HG03103 (cell line): Measurements from ENCODE around the gene SAMD10.

Source experiments
- ATAC-seq: cut with Tn5 transposase; IDR thresholded peaks from one replicate; pipeline ENCODE4 v1.9.1; 2021; ENCODE audit warnings: low read depth; ENCODE audit not compliant: unreplicated experiment

Gene SAMD10

GRCh38 chr20:63957690-63958441, 21.6 kb downstream of the SAMD10 start:
- ATAC-seq: no peak

DNA sequence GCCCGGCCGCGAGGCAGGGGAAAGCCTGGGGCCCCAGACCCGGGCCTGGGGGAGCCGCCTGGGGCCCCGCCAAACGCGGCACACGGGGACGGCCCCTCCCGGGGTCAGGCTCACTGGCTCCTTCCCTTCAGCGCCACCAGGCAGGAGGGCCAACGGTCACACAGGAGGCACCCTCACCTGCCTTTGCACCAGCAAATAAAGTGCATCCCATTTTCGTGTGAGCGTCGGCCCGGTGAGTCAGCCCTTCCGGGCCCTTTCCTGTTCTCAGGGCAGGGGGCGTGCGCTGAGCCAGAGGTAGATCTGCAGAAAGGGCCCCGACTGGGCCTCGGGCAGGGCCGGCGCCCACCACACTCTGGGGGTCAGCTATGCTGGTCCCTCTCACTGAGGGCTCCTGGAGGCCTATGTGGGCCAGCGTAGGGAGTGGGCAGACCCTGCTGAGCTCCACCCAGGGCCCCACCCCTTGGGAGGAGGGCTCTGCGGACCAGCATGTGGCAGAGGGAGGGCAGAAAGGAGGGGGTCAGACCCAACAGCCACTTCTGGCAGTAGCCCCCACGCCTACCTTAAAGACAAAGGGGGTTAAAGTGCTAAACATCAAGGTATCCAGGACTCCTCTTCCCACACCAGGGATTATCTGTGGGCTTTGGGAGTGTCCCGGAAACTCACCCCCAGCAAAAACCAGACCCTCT, 22.3 kb downstream of the SAMD10 start:
- ATAC-seq: no peak

DNA sequence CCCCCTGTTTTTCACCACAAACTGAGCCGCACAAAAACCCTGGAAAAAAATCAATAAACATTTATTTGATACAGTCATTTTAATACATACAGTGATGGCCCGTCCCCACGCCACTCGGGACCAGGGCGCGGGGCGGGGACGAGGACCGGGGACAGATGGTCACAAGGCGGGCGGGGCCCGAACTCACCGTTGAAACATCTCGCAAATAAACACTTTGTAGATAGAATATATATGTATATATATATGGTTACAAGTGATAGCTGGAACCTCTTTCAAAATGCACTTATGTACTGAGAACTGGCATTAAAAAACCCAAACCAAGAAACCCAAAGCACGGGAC, 22.8 kb downstream of the SAMD10 start:
- ATAC-seq: no peak

GRCh38 chr20:63955827-63956663, 23.4 kb downstream of the SAMD10 start, which contains the start of gene UCKL1:
Gene UCKL1 (minus strand): TSS chr20:63956416. CDS start chr20:63956372, 44 bp downstream.
- ATAC-seq: peak; percentile 57

DNA sequence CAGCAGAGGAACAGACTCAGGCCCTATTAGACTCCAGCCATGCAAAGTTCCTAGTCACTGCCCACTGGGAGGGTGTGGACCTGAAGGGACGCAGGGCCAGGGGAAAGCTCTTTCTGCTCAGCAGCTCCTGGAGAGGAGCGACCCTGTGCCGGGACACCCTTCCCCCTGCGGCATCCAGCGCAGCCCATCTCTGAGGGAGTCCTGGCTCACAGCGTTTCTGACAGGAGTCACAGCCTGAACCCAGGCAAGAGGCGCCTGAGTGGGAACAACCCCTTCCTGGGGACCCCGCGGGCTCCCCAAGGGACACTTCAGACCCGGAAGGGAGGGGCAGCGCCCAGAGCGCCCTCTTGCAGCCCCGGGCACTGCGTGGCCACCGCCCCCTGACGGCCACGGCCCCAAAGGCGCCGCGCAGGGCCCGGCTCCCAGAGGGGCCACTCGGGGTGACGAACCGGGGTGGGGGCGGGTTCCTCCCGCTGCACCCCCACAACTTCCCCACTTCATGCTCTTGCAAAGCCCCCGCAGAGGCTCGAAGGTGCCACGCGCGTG, 24.1 kb downstream of the SAMD10 start:
- ATAC-seq: peak; percentile 17

GRCh38 chr20:63953764-63954429, 25.5 kb downstream of the SAMD10 start:
- no peak for ATAC-seq

GRCh38 chr20:63952769-63953168, 26.7 kb downstream of the SAMD10 start:
- no peak for ATAC-seq

- ATAC-seq: no peak
Observed at GRCh38 chr20:63952210-63952535, 27.3 kb downstream of the SAMD10 start.

GRCh38 chr20:63951398-63952209, 27.8 kb downstream of the SAMD10 start:
- ATAC-seq: no peak

DNA sequence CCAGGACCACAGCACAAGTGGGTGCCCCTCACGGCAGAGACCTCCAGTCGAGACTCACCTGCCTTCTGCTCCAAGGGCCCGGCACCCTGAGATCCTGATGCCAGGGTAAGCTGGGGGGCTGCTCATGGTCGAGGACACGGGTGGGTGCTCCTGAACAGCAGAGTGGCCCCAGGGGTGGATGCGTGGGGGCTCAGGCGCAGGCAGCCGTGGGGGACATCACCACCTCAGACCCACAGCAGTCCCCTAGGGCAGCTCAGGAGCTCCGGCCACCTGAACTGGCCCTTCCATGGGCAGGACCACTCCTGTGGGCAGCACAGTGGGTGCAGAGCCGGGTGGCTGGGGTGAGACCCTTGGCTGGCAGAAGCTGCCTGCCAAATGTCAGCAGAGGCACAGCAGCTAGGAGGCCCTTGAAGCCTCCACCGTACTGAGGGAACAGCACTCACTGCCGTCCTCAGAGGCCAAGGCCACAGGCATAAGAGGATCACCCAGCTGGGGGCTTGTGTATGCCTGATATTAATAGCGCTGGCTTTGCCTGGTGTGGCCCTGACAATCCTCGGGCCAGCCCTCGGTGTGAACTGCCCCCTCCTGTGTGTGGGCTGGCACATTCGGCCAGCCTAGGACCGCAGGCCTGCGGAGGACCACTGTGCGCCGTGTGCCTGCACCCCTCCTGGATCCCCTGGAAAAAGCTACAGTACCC, 28.6 kb downstream of the SAMD10 start:
- no peak for ATAC-seq

DNA sequence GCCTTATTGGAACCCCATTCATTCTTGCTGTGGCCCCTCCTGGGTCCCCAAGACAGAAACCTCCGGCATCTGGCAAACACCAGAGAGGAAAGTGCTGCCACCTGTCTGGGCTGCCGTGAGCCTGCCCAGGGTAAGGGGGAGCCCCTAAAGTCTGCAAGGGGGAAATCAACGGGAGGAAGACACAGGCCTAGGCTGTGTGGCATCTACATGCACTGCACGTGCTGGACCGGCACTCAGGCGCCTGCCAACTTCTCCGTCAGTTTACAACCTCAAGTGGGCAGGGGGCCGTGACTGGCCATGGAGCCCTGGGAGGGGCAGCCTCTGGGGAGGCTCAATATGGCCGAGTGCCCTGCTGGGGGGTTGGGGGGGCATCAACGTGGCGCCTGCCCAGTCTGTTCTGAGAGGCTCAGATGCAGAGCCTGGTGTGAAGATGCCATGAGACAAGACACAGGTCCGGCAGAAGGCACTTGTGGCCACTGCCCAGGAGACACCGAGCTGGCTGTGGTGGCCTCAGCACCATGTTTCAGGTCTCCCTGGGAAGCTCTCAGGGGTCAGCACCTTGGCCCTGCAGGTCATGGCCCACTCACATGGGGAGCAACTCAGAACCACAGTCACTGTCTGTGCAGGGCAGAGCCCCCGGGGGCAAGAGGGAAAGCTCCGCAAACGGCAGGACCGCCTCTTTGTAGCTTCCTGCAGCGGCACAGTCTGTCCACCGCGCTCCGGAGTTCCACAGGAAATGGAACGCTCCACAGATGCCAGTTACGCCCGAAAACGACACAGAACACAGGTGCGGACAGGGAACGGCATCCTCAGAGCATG, 31.6 kb downstream of the SAMD10 start:
- no peak for ATAC-seq

DNA sequence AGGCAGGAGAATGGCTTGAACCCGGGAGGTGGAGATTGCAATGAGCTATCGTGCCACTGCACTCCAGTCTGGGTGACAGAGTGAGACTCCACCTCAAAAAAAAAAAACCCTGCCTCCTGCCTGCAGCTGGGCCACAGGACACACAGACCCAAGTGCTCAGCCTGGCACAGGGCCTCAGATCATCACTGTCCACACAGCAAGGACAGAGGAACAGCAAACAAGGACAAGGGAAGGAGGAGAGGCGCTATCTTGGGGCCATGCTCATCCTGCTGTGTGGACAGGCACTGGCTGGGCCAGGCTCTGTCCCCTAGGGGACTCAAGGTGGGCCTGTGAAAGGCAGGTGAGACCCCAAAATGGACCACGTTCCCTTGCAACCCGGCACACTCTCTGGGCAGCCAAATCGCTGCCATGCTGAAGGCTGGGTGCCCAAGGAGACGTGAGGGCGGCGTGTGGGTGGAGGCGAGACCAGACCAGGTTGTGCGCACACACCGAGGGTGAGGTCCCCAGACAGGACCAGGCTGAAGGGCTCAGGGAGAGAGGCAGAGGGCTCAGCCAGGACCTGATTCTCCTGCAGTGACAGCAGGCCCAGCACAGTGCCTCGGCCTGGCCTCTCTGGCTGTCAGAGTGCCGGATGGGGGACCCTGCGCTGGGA, 32.3 kb downstream of the SAMD10 start:
- ATAC-seq: no peak

DNA sequence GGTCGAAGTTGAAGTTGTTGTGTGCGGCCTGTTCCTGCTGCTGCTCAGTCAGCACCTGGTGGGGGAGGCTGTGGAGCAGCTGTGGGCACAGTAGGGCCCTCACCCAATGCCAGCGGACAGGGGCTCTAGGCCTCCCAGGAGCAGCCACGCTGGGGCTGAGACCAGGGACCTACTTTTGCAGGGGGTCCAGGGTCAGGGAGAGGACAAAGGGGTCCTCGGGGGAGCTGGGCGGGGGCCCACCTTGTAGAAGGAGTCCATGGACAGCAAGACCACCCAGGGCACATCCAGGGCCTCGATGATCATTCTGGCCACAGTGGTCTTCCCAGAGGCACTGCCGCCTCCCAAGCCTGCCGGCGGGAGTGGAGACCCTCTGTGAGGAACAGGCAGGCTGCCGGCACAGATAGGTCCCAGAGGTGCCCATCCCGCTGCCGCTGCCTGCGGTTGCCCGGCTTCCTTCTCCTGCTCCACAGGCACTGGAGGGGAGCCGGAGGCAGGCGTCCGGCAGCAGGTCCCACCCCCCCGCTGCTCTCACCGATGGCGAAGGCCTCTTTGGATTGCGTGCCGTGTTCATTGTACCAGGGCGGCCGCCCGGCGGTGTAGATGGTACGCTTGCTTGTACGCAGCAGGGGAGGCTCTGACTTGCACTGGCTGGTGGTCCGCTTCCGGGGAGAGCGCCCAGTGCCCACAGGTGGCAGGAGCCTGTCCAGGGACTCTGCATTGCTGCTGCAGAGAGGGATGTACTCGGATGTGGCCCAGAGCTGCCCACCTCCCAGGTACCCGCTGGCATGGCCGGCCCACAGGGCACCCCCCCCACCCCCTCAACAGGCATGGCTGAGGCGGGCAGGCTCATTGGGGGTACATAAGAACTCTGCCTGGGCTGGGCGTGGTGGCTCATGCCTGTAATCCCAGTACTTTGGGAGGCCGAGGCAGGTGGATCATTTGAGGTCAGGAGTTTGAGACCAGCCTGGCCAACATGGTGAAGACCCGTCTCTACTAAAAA, 33.2 kb downstream of the SAMD10 start:
- no peak for ATAC-seq

DNA sequence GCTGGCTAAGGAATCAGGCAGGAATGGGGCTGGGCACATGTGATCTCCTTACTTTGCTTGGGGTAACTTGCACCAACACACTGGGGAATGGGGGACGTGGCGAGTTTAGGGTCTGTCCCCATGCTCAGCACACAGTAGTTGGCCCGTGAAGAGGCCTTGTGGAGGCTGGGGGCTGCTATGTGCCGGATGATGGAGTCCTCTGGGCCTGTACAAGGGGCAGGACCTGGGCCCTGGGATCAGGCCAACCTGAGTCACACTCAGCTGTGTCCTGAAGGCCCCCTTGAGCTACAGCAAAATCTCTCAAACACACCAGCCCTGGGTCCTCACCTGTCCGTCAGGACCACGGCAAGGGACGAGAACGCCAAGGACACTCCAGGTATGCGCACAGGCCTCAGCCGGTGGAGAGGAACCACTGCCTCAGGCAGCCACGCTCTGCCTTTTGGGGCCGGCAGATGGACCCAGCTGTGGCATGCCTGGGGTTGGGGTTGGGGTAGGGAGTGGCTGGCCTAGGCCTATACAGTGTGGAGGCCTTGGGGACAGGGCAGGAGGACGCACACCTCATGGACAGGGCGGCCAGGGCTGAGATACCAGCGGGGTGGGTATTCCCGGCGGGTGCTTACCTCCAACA, 34.3 kb downstream of the SAMD10 start:
- ATAC-seq: no peak

GRCh38 chr20:63944078-63944941, 35.1 kb downstream of the SAMD10 start:
- no peak for ATAC-seq

GRCh38 chr20:63943808-63944077, 35.7 kb downstream of the SAMD10 start:
- ATAC-seq: no peak
